GM21423 (cell line): ENCODE results near the gene UBE3B.
"Not testable (repeated sequence)": the region's sequence is repeated elsewhere in the genome, so short reads cannot be mapped to it uniquely, and the experiment has no call there.

Experiments
- ATAC-seq: cut with Tn5 transposase; IDR thresholded peaks from one replicate; pipeline ENCODE4 v1.9.1; 2021; ENCODE audit warnings: mild to moderate bottlenecking, moderate library complexity; ENCODE audit not compliant: unreplicated experiment

The UBE3B gene

GRCh38 chr12:109477185-109477962, at the start of gene UBE3B, which contains the start of gene KCTD10:
TSS of gene UBE3B (plus strand) at chr12:109477634. CDS start at chr12:109483552, 5,918 bp downstream.
TSS of gene KCTD10 (minus strand) at chr12:109477300. CDS start at chr12:109477262, 38 bp downstream.
- peak; percentile 93 for ATAC-seq

- peak; percentile 76 for ATAC-seq
Observed at GRCh38 chr12:109428037-109428629, 49.3 kb upstream of the UBE3B start.

- ATAC-seq: not testable (repeated sequence)
Observed at GRCh38 chr12:109428804-109429203, 48.6 kb upstream of the UBE3B start.

DNA sequence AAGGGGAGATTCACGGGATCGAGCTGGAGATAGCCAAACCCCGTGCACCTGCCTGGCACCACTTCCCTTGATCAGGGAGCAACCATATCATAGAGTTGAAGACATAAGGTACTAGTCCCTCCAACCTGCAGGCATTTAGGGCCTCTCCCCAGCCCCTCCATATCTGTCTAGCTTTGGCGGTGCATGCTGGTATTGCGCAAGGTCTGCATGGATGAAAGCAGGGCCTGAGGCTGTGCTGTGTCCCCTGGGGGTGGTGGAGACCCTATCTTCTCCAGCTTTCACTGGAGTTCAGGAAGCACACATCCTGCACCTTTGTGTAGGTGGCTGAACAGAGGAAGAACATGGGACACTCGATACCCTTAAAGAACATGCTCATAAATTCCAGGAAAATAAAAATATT, 47.2 kb upstream of the UBE3B start:
- no peak for ATAC-seq

GRCh38 chr12:109432431-109432830, 45.0 kb upstream of the UBE3B start:
- no peak for ATAC-seq

DNA sequence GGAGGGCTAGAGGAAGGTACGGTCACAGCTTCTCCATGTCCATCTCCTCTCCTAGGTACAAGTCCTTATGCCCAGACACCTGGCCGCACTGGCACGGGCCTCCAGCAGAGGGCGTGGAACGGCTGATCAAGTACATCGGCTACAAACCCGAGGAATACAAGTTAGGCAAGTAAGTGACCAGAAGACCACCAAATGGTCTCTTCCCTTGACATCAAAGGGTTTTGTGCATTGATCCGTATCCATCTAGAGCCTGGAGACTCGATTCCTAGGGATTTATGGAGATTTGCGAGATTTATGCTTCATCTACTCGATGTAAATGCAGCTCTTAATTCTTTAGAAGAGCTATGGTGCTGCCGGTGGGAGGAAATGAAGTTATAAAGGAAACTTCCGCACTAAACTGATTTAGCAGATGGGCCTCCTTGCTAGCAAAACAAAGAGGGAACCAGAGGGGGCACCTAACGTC, 44.6 kb upstream of the UBE3B start:
- ATAC-seq: peak; percentile 63

DNA sequence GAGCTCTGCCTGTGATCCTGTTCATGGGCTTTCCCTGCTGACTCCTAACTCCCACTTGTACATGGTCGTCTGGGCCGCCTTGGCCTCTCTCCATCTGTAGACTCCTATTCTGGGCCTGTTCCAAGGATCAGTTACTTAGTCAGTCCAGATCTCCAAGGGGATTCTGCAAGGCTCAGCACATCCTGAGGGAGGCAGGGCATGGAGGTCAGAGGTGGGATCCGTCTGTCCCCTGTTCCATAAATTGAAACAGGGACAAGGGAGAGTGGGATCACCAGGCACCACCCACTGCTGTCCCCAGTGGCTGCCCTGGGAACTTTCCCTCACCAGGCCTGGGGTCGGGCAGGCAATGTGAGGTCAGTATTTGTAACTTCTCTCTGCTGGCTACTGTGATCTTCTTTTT, 43.8 kb upstream of the UBE3B start:
- ATAC-seq: no peak

GRCh38 chr12:109434582-109434981, 42.9 kb upstream of the UBE3B start:
- ATAC-seq: no peak

- ATAC-seq: no peak
Observed at GRCh38 chr12:109435428-109436187, 41.8 kb upstream of the UBE3B start.

- ATAC-seq: no peak
Observed at GRCh38 chr12:109436188-109436560, 41.3 kb upstream of the UBE3B start.

DNA sequence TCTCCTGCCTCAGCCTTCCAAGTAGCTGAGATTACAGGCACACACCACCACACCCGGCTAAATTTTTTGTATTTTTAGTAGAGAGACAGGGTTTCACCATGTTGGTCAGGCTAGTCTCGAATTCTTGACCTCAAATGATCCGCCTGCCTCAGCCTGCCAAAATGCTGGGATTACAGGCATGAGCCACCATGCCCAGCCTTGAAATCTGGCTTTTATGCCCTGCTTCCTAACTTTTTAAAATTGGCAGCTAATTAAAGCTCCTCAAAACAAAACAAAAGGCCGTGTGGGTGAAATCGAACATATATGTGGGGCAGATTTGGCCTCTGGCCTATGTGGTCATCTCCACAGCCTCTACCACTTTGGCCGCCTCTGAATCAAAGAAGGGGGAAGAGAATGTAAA, 38.3 kb upstream of the UBE3B start:
- ATAC-seq: no peak

- ATAC-seq: not testable (repeated sequence)
Observed at GRCh38 chr12:109439951-109440350, 37.5 kb upstream of the UBE3B start.

GRCh38 chr12:109440851-109441490, 36.5 kb upstream of the UBE3B start:
- ATAC-seq: no peak

GRCh38 chr12:109443794-109444193, 33.6 kb upstream of the UBE3B start:
- no peak for ATAC-seq

DNA sequence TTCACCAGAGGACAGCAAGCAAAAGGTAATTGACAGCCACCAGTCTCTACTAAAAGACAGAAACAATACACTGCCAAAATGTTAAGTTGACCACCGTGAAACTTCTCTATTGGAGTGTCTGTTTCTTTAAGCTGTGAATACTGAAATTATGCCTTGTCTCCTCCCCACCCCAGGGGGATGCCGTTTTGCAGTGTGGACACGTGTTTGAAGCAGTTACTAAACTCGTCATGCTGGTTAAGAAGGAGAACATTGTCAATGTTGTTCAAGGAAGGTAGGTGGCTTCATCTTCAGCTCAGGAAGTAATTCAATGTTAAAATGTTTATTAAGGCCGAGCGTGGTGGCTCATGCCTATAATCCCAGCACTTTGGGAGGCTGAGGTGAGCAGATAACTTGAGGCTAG, 33.2 kb upstream of the UBE3B start:
- ATAC-seq: no peak

- no peak for ATAC-seq
Observed at GRCh38 chr12:109445191-109445609, 32.2 kb upstream of the UBE3B start.

DNA sequence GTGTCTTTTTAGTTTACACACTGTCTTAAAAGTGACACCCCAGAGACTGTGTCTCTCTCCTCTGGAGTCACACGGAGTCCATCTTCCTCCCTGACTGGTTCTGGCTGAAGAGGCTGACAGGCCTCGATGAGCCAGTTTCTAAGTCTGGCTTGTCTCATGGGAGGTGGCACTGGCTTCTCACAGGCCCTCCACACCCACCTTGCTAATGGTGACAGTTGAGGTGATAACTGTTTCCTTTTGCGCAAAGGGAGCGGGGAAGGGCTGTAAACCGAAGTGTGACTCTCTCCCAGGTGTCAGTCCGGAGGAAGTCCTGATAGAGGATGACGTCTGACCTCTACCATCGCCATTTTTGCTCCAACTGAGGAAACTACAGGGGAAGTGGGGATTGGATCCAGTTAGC, 30.6 kb upstream of the UBE3B start:
- ATAC-seq: no peak

- no peak for ATAC-seq
Observed at GRCh38 chr12:109447482-109447881, 30.0 kb upstream of the UBE3B start.

GRCh38 chr12:109448272-109448671, 29.2 kb upstream of the UBE3B start:
- no peak for ATAC-seq

GRCh38 chr12:109448707-109449390, 28.6 kb upstream of the UBE3B start:
- no peak for ATAC-seq
